Measurements from ENCODE around the gene KCNQ1. TPM values are rescaled to one million over a fixed set of nuclear protein-coding genes. Genes with fewer than 3 reads are reported as not detected.

KCNQ1 gene
- total RNA-seq, 2 donors from 2014 or later: 4.4 to 25.3 TPM

DNA sequence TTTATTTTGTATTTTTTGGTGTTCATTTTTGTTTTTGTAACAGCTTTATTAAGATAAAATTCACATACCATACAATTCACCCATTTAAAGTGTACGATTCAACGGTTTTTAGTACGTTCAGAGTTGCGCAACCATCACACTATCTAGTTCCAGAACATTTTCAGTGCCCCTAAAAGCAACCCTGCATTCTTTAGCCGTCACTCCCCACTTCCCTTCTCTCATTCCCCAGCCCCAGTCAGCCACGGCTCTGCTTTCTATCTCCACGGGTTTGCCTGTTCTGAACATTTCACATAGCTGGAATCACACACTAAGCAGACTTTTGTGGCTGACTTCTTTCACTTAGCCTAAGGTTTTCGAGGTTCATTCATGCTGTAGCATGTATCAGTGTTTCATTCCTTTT, 264.6 kb downstream of the KCNQ1 start:
- TF ChIP-seq, protein P1, sequence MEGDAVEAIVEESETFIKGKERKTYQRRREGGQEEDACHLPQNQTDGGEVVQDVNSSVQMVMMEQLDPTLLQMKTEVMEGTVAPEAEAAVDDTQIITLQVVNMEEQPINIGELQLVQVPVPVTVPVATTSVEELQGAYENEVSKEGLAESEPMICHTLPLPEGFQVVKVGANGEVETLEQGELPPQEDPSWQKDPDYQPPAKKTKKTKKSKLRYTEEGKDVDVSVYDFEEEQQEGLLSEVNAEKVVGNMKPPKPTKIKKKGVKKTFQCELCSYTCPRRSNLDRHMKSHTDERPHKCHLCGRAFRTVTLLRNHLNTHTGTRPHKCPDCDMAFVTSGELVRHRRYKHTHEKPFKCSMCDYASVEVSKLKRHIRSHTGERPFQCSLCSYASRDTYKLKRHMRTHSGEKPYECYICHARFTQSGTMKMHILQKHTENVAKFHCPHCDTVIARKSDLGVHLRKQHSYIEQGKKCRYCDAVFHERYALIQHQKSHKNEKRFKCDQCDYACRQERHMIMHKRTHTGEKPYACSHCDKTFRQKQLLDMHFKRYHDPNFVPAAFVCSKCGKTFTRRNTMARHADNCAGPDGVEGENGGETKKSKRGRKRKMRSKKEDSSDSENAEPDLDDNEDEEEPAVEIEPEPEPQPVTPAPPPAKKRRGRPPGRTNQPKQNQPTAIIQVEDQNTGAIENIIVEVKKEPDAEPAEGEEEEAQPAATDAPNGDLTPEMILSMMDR (IDR thresholded peaks at IDR 0.05): no peak
- DNase-seq (ENCODE audit: low spot score) (no peak), ATAC-seq (ENCODE audit: insufficient number of reproducible peaks, low FRiP score, low read depth) (no peak)
- H3K36me3 ChIP-seq: no peaks in the 10 kb centered on the region
- no peaks in the 10 kb centered on the region for H3K9me3 ChIP-seq
- H3K4me1 ChIP-seq (ENCODE audit: control insufficient read depth in 1 of 2, low read depth in 2 of 2): peaks cover 10 to 16% of the 10 kb centered on the region in 2 donors
- no peak overlapping the region for H3K27ac ChIP-seq
- no peaks in the 10 kb centered on the region for H3K27me3 ChIP-seq (replicated peaks; ENCODE audit: insufficient read depth)
- peak overlapping the region; percentile 61 for H3K4me3 ChIP-seq

- TF ChIP-seq, protein P1 (IDR thresholded peaks at IDR 0.05): no peak
- Histone ChIP-seq H3K27ac (no peak overlapping the region), H3K36me3 (no peaks in the 10 kb centered on the region), H3K4me3 (no peak overlapping the region), H3K9me3 (no peaks in the 10 kb centered on the region), H3K4me1 (ENCODE audit: control insufficient read depth in 1 of 2, low read depth in 2 of 2) (peaks cover 10 to 16% of the 10 kb centered on the region in 2 donors), H3K27me3 (replicated peaks; ENCODE audit: insufficient read depth) (no peaks in the 10 kb centered on the region)
- DNase-seq (ENCODE audit: low spot score) (no peak), ATAC-seq (ENCODE audit: insufficient number of reproducible peaks, low FRiP score, low read depth) (no peak)
These were observed 266.4 kb downstream of the KCNQ1 start for GRCh38 chr11:2711161-2711560.

GRCh38 chr11:2713094-2713493, 268.3 kb downstream of the KCNQ1 start:
- Histone ChIP-seq H3K9me3 (no peaks in the 10 kb centered on the region), H3K4me3 (no peak overlapping the region), H3K27me3 (replicated peaks; ENCODE audit: insufficient read depth) (no peaks in the 10 kb centered on the region), H3K36me3 (no peaks in the 10 kb centered on the region), H3K4me1 (ENCODE audit: control insufficient read depth in 1 of 2, low read depth in 2 of 2) (peaks cover 10 to 14% of the 10 kb centered on the region in 2 donors), H3K27ac (no peak overlapping the region)
- no peak for ATAC-seq (ENCODE audit: insufficient number of reproducible peaks, low FRiP score, low read depth)
- no peak for DNase-seq (ENCODE audit: low spot score)
- TF ChIP-seq, protein P1 (IDR thresholded peaks at IDR 0.05): no peak

DNA sequence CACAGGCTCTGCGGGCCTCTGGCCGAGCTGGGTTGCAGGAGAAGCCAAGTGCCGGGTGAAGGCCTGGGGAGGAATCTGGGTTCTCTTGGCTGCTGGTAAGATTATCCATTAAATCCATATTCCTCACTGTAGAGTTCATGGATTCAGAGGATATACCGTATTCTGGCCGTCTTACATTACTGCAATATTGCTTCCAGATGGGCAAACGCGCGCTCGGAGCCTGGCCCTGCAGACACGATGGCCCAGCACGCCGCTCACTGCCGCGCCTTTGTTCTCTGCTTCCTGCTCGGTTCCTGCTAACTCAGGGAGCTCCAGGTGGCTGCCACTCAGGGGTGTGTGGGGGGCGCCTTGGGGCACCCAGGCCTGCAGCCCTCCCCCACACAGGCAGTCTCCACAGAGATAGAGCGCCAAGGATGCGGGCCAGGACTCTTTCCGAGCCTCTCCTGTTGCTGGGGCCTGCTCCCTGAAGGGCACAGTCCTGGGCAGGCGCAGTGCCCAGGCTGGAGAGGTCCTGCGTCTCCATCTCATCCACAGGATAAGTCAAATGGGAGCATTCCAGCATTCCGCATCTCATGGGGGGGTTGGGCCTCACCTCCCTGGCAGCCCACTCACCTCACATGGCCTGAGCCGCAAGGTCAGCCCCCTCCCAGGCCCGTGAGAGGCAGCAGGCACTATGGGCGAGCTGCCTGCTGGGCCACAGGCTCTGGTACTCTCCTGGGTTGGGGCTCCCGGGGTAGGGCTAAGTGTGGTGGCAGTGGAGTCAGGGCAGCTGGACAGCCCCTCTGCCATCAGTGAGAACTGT, 269.1 kb downstream of the KCNQ1 start:
- H3K9me3 ChIP-seq: no peaks in the 10 kb centered on the region
- DNase-seq (ENCODE audit: low spot score) (no peak), ATAC-seq (ENCODE audit: insufficient number of reproducible peaks, low FRiP score, low read depth) (no peak)
- H3K4me3 ChIP-seq: no peak overlapping the region
- H3K27ac ChIP-seq: no peak overlapping the region
- peaks cover 3 to 6% of the 10 kb centered on the region in 2 donors for H3K4me1 ChIP-seq (ENCODE audit: control insufficient read depth in 1 of 2, low read depth in 2 of 2)
- TF ChIP-seq, protein P1 (IDR thresholded peaks at IDR 0.05): no peak
- H3K36me3 ChIP-seq: no peaks in the 10 kb centered on the region
- H3K27me3 ChIP-seq (replicated peaks; ENCODE audit: insufficient read depth): no peaks in the 10 kb centered on the region

DNA sequence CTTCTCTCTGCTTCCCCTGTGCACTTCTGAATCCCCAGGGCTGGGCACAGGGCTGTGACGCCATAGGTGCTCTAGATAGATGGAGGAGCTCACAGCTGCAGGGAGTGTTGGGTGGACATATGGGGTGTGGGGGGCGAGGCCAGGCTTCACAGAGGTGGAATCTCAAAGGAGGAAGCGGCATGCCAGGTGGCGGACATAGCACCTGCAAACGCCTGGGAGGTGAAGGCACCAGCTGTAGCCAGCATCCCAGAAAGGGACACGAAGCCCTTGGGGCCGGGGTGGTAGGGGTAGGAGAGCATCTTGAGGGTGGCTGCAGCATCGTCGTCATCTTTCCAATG, 269.6 kb downstream of the KCNQ1 start:
- Histone ChIP-seq H3K27ac (no peak overlapping the region), H3K9me3 (no peaks in the 10 kb centered on the region)
- no peak for ATAC-seq (ENCODE audit: insufficient number of reproducible peaks, low FRiP score, low read depth)

More for the DNA sequence above, 269.6 kb downstream of the KCNQ1 start:
- DNase-seq (ENCODE audit: low spot score): no peak
- TF ChIP-seq, protein P1 (IDR thresholded peaks at IDR 0.05): no peak
- H3K36me3 ChIP-seq: no peaks in the 10 kb centered on the region
- no peaks in the 10 kb centered on the region for H3K27me3 ChIP-seq (replicated peaks; ENCODE audit: insufficient read depth)
- H3K4me3 ChIP-seq: no peak overlapping the region
- peaks cover 1 to 3% of the 10 kb centered on the region in 2 donors for H3K4me1 ChIP-seq (ENCODE audit: control insufficient read depth in 1 of 2, low read depth in 2 of 2)
